ENCODE data around the gene COPS8. TPM values are rescaled to one million over a fixed set of nuclear protein-coding genes. Genes with fewer than 3 reads are reported as not detected.
A peak's percentile ranks its signal among the peaks of the same experiment; 100 is the strongest.

Gene COPS8
- total RNA-seq, 1 experiment from 2014 or later = 51.0 TPM

- ChIA-PET POLR2A (no interaction called here), CTCF (interaction anchor here (0.7 to 2.2 kb wide), 6 partner anchors 13 to 378 kb away, joined by 3 to 7 read pairs (median 4); no protein-coding TSS in a partner anchor)
- DNase-seq (ENCODE audit: low spot score) (no peak), ATAC-seq (peak; percentile 54)
- Mint-ChIP-seq H3K27me3 (ENCODE audit: low read depth) (no peaks in the 10 kb centered on the region), H3K36me3 (no peaks in the 10 kb centered on the region), H3K9me3 (peaks cover 8% of the 10 kb centered on the region; the same call in 1 of the 2 replicates), H3K4me3 (no peak overlapping the region), H3K4me1 (no peaks in the 10 kb centered on the region), H3K27ac (no peak overlapping the region)
- TF ChIP-seq ZMAT4 (CRISPR knock-in tag; IDR thresholded peaks at IDR 0.05) (no peak), ZNF423 (CRISPR knock-in tag; IDR thresholded peaks at IDR 0.05) (0 out of 2 replicates have a peak, but pooled peaks have one; percentile 11)
Measured at GRCh38 chr2:237134321-237135230, 48.9 kb downstream of the COPS8 start.

- no peaks in the 10 kb centered on the region for H3K36me3 Mint-ChIP-seq
- H3K4me1 Mint-ChIP-seq = no peaks in the 10 kb centered on the region
- POLR2A ChIA-PET = no interaction called here
- no peak for TF ChIP-seq JAZF1 (CRISPR knock-in tag; IDR thresholded peaks at IDR 0.05)
- no peak for TF ChIP-seq NFE2L1 (CRISPR knock-in tag; IDR thresholded peaks at IDR 0.05)
- TF ChIP-seq PREB (CRISPR knock-in tag; IDR thresholded peaks at IDR 0.05; ENCODE audit: borderline replicate concordance) = no peak
- TF ChIP-seq ZNF423 (CRISPR knock-in tag; IDR thresholded peaks at IDR 0.05) = no peak
- no peak for TF ChIP-seq MXD4 (CRISPR knock-in tag; IDR thresholded peaks at IDR 0.05; ENCODE audit: borderline replicate concordance)
- no peak for TF ChIP-seq AR (CRISPR knock-in tag; IDR thresholded peaks at IDR 0.05)
- TF ChIP-seq RORB (CRISPR knock-in tag; IDR thresholded peaks at IDR 0.05) = no peak
- TF ChIP-seq ZNF219 (CRISPR knock-in tag; IDR thresholded peaks at IDR 0.05; ENCODE audit: borderline replicate concordance) = no peak
- TF ChIP-seq SMAD3 (CRISPR knock-in tag; IDR thresholded peaks at IDR 0.05; ENCODE audit: borderline replicate concordance) = no peak
- no peak for ATAC-seq
- no peak for DNase-seq (ENCODE audit: low spot score)
- CTCF ChIA-PET = no interaction called here
- no peak overlapping the region for H3K27ac Mint-ChIP-seq
- no peaks in the 10 kb centered on the region for H3K27me3 Mint-ChIP-seq (ENCODE audit: low read depth)
- H3K4me3 Mint-ChIP-seq = no peak overlapping the region
- H3K9me3 Mint-ChIP-seq = peaks cover 8% of the 10 kb centered on the region; the same call in 1 of the 2 replicates
Measured at GRCh38 chr2:237136824-237137223, 51.1 kb downstream of the COPS8 start.

- no peak for DNase-seq (ENCODE audit: low spot score)
- Mint-ChIP-seq H3K36me3 (no peaks in the 10 kb centered on the region), H3K27me3 (ENCODE audit: low read depth) (no peaks in the 10 kb centered on the region), H3K9me3 (peaks cover 8% of the 10 kb centered on the region; the same call in 1 of the 2 replicates), H3K4me3 (no peak overlapping the region), H3K4me1 (no peaks in the 10 kb centered on the region), H3K27ac (no peak overlapping the region)
- POLR2A ChIA-PET = no interaction called here
- CTCF ChIA-PET = no interaction called here
- no peak for ATAC-seq
- TF ChIP-seq ZNF121 (CRISPR knock-in tag; IDR thresholded peaks at IDR 0.05) (no peak), AFF4 (CRISPR knock-in tag; IDR thresholded peaks at IDR 0.05; ENCODE audit: borderline replicate concordance) (no peak), FOXJ3 (CRISPR knock-in tag; IDR thresholded peaks at IDR 0.05; ENCODE audit: borderline replicate concordance) (no peak), FOXP4 (CRISPR knock-in tag; IDR thresholded peaks at IDR 0.05) (no peak), ZNF425 (CRISPR knock-in tag; conservative IDR thresholded peaks at IDR 0.05) (no peak), HMGA2 (CRISPR knock-in tag; IDR thresholded peaks at IDR 0.05) (no peak)
Measured at GRCh38 chr2:237137626-237138323, 52.1 kb downstream of the COPS8 start.

Measured in WTC11 (cell line).